Heart left ventricle (tissue), 13 donors: ENCODE data around the gene IL10RB.

Source experiments
- CTCF ChIP-seq, 12 donors: fragments of 200-600 bp; sonication (generic) in 4 of 12; IDR thresholded peaks; one replicate each; pipeline versions ENCODE4 v1.5.0 to v1.8.0; 2018 to 2022; ENCODE audit warnings: antibody characterized with exemption in 12 of 12, mild to moderate bottlenecking in 5 of 12
- POLR2A ChIP-seq, 2 donors: fragments of 450-650 bp; IDR thresholded peaks; one replicate each; pipeline ENCODE4 v1.6.1; 2017; ENCODE audit warnings: antibody characterized with exemption in 2 of 2, mild to moderate bottlenecking in 2 of 2, moderate library complexity in 2 of 2
- donor health status: ischemic (EF 13 %, LVEDD 7.1; RV severe dilation, severe dysfunction).
- donor health status: DM: no; HTN: yes; CAD: no.
- donor health status: DM: no; HTN: no; CAD: no.
- donor health status: ischemic (EF 25% LVEDD 6.9; RV normal size, moderate dysfunction).
- donor health status: ischemic (EF 25% LVEDD 5.7; RV mildly dilated, moderate dysfunction).
- donor health status: ischemic (EF 35%, LVEDD 5.7; RV mildly dilated, moderate dysfunction).
- donor health status: nonischemic (EF 11% LVEDD 7.7; RV severe dilation, severe dysfunction).
- donor health status: DM: yes; HTN: yes; CAD: no.
- donor health status: PGD.
- donor health status: ischemic (EF 29% LVEDD 5.4; RV normal size, mild dysfunction).
- donor health status: nonischemic (EF 23%, LVEDD 6.1; RV moderate dilation, normal function).

GRCh38 chr21:33332143-33332542, 66.0 kb downstream of the IL10RB start:
- TF ChIP-seq CTCF (IDR thresholded peaks at IDR 0.05) (no peak), POLR2A (IDR thresholded peaks at IDR 0.05) (no peak)
